Ishikawa (cell line): Measurements from ENCODE around the gene MTIF3.

Experiments used
- CEBPB ChIP-seq: IDR thresholded peaks from 2 replicates; pipeline ENCODE4 v1.6.1; 2012
- CREB1 ChIP-seq: IDR thresholded peaks from 2 replicates; pipeline ENCODE4 v1.6.1; 2012; ENCODE audit warnings: low read depth
- EGR1 ChIP-seq: IDR thresholded peaks from 2 replicates; pipeline ENCODE4 v1.6.1; 2012
- MAX ChIP-seq: IDR thresholded peaks from 2 replicates; pipeline ENCODE4 v1.6.1; 2012
- TCF12 ChIP-seq: IDR thresholded peaks from 2 replicates; pipeline ENCODE4 v1.6.1; 2012; ENCODE audit warnings: low read depth
- YY1 ChIP-seq: IDR thresholded peaks from 2 replicates; pipeline ENCODE4 v1.6.1; 2012; ENCODE audit warnings: low read depth

DNA sequence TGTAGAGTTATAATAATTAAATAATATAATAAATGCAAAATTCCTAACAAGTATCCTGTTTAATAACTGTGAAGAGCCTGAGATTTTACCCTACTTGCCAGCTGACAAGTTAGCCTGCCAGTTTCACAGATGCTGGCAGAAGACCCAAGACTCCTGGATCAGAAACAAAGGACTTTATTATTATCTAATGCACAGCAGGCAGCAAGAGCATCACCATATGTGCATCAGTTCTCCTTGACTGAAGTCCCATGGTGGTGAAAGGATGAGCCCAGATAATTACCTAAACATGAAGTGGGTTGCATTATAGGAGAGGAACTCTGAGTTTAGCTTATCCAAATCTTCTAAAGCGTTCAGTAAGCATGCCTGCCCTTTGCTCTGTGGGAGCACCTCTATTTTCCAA lies 39.1 kb upstream of the MTIF3 start:
- TF ChIP-seq TCF12 (no peak), CEBPB (no peak), YY1 (no peak), CREB1 (no peak), EGR1 (no peak), MAX (no peak)
